Natural killer cell (primary cell): Measurements from ENCODE around the gene MVB12B. TPM values are rescaled to one million over a fixed set of nuclear protein-coding genes. Genes with fewer than 3 reads are reported as not detected.

Experiments
- ATAC-seq, 3 donors: fragments of 150-1000 bp in 2 of 3; fragments of 200-7000 bp in 1 of 3; cut with Tn5 transposase; 1 replicate in 1 of 3; 2 replicates in 2 of 3; pipeline ENCODE4 v1.10.0; 2021; ENCODE audit warnings: mild to moderate bottlenecking in 2 of 3, moderate library complexity in 2 of 3
- DNase-seq, 2 donors: peaks; one replicate each; pipeline versions ENCODE4 v3.0.0 to v3.0.0-alpha.2; 2013 to 2021; ENCODE audit warnings: mixed read lengths in 1 of 2
- H3K27ac ChIP-seq: one replicate; pipeline ENCODE4 v1.5.1; 2013; ENCODE audit warnings: mild to moderate bottlenecking, low read length
- H3K27me3 ChIP-seq: one replicate; pipeline ENCODE4 v1.6.1; 2013; ENCODE audit warnings: low read length; ENCODE audit not compliant: control insufficient read depth, insufficient read depth
- H3K36me3 ChIP-seq: one replicate; pipeline ENCODE4 v1.6.1; 2013; ENCODE audit warnings: low read length; ENCODE audit not compliant: control insufficient read depth, insufficient read depth
- H3K4me1 ChIP-seq: one replicate; pipeline ENCODE4 v1.6.1; 2013; ENCODE audit warnings: low read length; ENCODE audit not compliant: control insufficient read depth, insufficient read depth
- H3K4me3 ChIP-seq: one replicate; pipeline ENCODE4 v1.5.1; 2013; ENCODE audit warnings: low read length
- H3K9me3 ChIP-seq: one replicate; pipeline ENCODE4 v1.6.1; 2013; ENCODE audit warnings: low read length; ENCODE audit not compliant: control insufficient read depth, insufficient read depth
- H3K27ac Mint-ChIP-seq, 2 donors: one replicate each; pipeline ENCODE4 v1.8.0; 2022; ENCODE audit warnings: mild to moderate bottlenecking in 2 of 2, mixed read lengths in 2 of 2, moderate library complexity in 1 of 2
- H3K27me3 Mint-ChIP-seq, 2 donors: one replicate each; pipeline ENCODE4 v1.8.0; 2022; ENCODE audit warnings: low read depth in 2 of 2, mixed read lengths in 2 of 2
- H3K36me3 Mint-ChIP-seq: one replicate; pipeline ENCODE4 v1.8.0; 2022; ENCODE audit warnings: mixed read lengths
- H3K4me1 Mint-ChIP-seq, 2 donors: one replicate each; pipeline ENCODE4 v1.8.0; 2022; ENCODE audit warnings: mixed read lengths in 2 of 2
- H3K4me3 Mint-ChIP-seq: one replicate; pipeline ENCODE4 v1.8.0; 2022; ENCODE audit warnings: mild to moderate bottlenecking, moderate library complexity, mixed read lengths
- H3K9me3 Mint-ChIP-seq, 2 donors: one replicate each; pipeline ENCODE4 v1.8.0; 2022; ENCODE audit warnings: mixed read lengths in 2 of 2
- CTCF ChIP-seq: fragments of 200-600 bp; IDR thresholded peaks from one replicate; pipeline ENCODE4 v1.8.0; 2022; ENCODE audit warnings: antibody characterized with exemption
- WGBS: methylation state at CpG from one replicate; pipeline ENCODE4 v1.1.7; 2013; ENCODE audit warnings: missing lambda C conversion rate; ENCODE audit not compliant: insufficient coverage; 5-methylcytosine and 5-hydroxymethylcytosine counted together
- intact Hi-C: fragments of 100-400 bp; cut with micrococcal nuclease; formaldehyde crosslinking; loops from one replicate; pipeline ENCODE4 v1.14.2; 2022
- total RNA-seq, 4 donors: library from RNA; stranded (reverse); fragments of 120-200 nt in 1 of 4; gene quantifications; one replicate each; pipeline versions ENCODE4 v1.2.3 to v1.2.4, GENCODE V29; 2013 to 2022

The MVB12B gene
- total RNA-seq, 3 donors from 2014 or later (not counting 1 experiment from before 2014, with no cell fraction given): 2.0 to 13.0 (median 7.8) TPM

- intact Hi-C loops: no loop called here
- peaks cover 13% of the 10 kb centered on the region for H3K27me3 ChIP-seq
Measured at GRCh38 chr9:126495411-126496180, 169.0 kb downstream of the MVB12B start.

GRCh38 chr9:126496181-126496576 lies 169.6 kb downstream of the MVB12B start:
- H3K9me3 Mint-ChIP-seq: no peaks in the 10 kb centered on the region
- no peaks in the 10 kb centered on the region for H3K36me3 Mint-ChIP-seq
- Histone ChIP-seq H3K27ac (no peak overlapping the region), H3K27me3 (peaks cover 10% of the 10 kb centered on the region), H3K4me1 (peaks cover 19% of the 10 kb centered on the region), H3K9me3 (no peaks in the 10 kb centered on the region), H3K36me3 (no peaks in the 10 kb centered on the region), H3K4me3 (no peak overlapping the region)
- H3K27me3 Mint-ChIP-seq: peaks cover 13 to 15% of the 10 kb centered on the region in 2 donors
- no peak overlapping the region for H3K27ac Mint-ChIP-seq
- WGBS: 60% methylated on average over 1 of the region's 3 CpGs
- no peak for TF ChIP-seq CTCF
- ATAC-seq (no peak), DNase-seq (no peak)
- H3K4me1 Mint-ChIP-seq: peaks cover 18 to 22% of the 10 kb centered on the region in 2 donors
- intact Hi-C loops: no loop called here
- H3K4me3 Mint-ChIP-seq: no peak overlapping the region

More at GRCh38 chr9:126495411-126496180, 169.0 kb downstream of the MVB12B start:
- no peak overlapping the region for H3K4me3 ChIP-seq
- ATAC-seq: no peak
- H3K36me3 ChIP-seq: no peaks in the 10 kb centered on the region
- no peak overlapping the region for H3K4me3 Mint-ChIP-seq
- H3K36me3 Mint-ChIP-seq: no peaks in the 10 kb centered on the region
- H3K27ac ChIP-seq: no peak overlapping the region
- peaks cover 15 to 20% of the 10 kb centered on the region in 2 donors for H3K4me1 Mint-ChIP-seq
- peaks cover 8 to 12% of the 10 kb centered on the region in 2 donors for H3K27me3 Mint-ChIP-seq
- peaks cover 17% of the 10 kb centered on the region for H3K4me1 ChIP-seq
- TF ChIP-seq CTCF: no peak
- H3K9me3 ChIP-seq: no peaks in the 10 kb centered on the region
- DNase-seq: no peak
- no peak overlapping the region for H3K27ac Mint-ChIP-seq
- WGBS: 92% methylated on average over 4 of the region's 7 CpGs
- no peaks in the 10 kb centered on the region for H3K9me3 Mint-ChIP-seq

GRCh38 chr9:126496781-126497659 lies 170.4 kb downstream of the MVB12B start:
- 84% methylated on average over 15 of the region's 15 CpGs for WGBS
- TF ChIP-seq CTCF: no peak
- peaks cover 10% of the 10 kb centered on the region for H3K27me3 ChIP-seq
- Mint-ChIP-seq H3K4me3 (no peak overlapping the region), H3K9me3 (no peaks in the 10 kb centered on the region), H3K27me3 (peaks cover 13 to 15% of the 10 kb centered on the region in 2 donors), H3K27ac (no peak overlapping the region), H3K4me1 (peaks cover 14 to 19% of the 10 kb centered on the region in 2 donors), H3K36me3 (no peaks in the 10 kb centered on the region)
- DNase-seq (no peak), ATAC-seq (no peak)
- no peak overlapping the region for H3K27ac ChIP-seq
- no peaks in the 10 kb centered on the region for H3K9me3 ChIP-seq
- H3K36me3 ChIP-seq: no peaks in the 10 kb centered on the region
- no peak overlapping the region for H3K4me3 ChIP-seq
- intact Hi-C loops: no loop called here
- peaks cover 20% of the 10 kb centered on the region for H3K4me1 ChIP-seq
